ENCODE data around the gene DMXL1.

- TF ChIP-seq CTCF (IDR thresholded peaks at IDR 0.05; ENCODE audit: low read length): no peak
- no peak for TF ChIP-seq EZH2 (IDR thresholded peaks at IDR 0.05; ENCODE audit: borderline replicate concordance, low read length)
Observed at GRCh38 chr5:119200795-119201194, 129.9 kb downstream of the DMXL1 start.
